ENCODE data around the gene AP1S2. TPM values are rescaled to one million over a fixed set of nuclear protein-coding genes. Genes with fewer than 3 reads are reported as not detected.
A peak's percentile ranks its signal among the peaks of the same experiment; 100 is the strongest.
"Not testable (repeated sequence)": the region's sequence is repeated elsewhere in the genome, so short reads cannot be mapped to it uniquely, and the experiment has no call there.

Gene AP1S2
- total RNA-seq, 1 donor from 2014 or later = 89.4 TPM

DNA sequence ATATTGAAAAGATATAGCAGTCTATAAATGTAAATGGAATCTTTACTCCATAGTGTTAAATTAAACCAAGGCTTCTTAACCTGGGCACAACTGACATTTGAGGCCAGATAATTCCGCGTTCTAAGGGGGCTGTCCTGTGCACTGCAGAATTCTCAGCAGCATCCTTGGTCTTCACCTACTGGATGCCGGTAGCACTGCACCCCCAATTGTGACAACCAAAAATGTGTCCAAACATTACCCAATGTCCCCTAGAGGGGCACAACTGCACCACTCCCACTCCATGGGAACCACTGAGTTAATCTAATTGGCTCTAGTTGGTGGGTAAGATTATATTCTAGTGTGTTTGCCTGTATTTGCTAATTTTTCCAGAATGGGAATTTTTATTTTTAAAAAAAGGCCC lies 16.6 kb downstream of the AP1S2 start:
- H3K27me3 Mint-ChIP-seq (ENCODE audit: unreplicated experiment) = no peaks in the 10 kb centered on the region
- no peak for DNase-seq
- peaks cover 3% of the 10 kb centered on the region for H3K4me1 Mint-ChIP-seq (ENCODE audit: low read depth, unreplicated experiment)
- H3K9me3 Mint-ChIP-seq (ENCODE audit: unreplicated experiment) = no peaks in the 10 kb centered on the region
- H3K27ac Mint-ChIP-seq (ENCODE audit: unreplicated experiment) = no peak overlapping the region
- H3K4me3 Mint-ChIP-seq (ENCODE audit: unreplicated experiment) = no peak overlapping the region
- TF ChIP-seq, protein P1, sequence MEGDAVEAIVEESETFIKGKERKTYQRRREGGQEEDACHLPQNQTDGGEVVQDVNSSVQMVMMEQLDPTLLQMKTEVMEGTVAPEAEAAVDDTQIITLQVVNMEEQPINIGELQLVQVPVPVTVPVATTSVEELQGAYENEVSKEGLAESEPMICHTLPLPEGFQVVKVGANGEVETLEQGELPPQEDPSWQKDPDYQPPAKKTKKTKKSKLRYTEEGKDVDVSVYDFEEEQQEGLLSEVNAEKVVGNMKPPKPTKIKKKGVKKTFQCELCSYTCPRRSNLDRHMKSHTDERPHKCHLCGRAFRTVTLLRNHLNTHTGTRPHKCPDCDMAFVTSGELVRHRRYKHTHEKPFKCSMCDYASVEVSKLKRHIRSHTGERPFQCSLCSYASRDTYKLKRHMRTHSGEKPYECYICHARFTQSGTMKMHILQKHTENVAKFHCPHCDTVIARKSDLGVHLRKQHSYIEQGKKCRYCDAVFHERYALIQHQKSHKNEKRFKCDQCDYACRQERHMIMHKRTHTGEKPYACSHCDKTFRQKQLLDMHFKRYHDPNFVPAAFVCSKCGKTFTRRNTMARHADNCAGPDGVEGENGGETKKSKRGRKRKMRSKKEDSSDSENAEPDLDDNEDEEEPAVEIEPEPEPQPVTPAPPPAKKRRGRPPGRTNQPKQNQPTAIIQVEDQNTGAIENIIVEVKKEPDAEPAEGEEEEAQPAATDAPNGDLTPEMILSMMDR (IDR thresholded peaks at IDR 0.05; ENCODE audit: partially characterized antibody, unreplicated experiment) = peak; percentile 35
- H3K36me3 Mint-ChIP-seq (ENCODE audit: unreplicated experiment) = no peaks in the 10 kb centered on the region

DNA sequence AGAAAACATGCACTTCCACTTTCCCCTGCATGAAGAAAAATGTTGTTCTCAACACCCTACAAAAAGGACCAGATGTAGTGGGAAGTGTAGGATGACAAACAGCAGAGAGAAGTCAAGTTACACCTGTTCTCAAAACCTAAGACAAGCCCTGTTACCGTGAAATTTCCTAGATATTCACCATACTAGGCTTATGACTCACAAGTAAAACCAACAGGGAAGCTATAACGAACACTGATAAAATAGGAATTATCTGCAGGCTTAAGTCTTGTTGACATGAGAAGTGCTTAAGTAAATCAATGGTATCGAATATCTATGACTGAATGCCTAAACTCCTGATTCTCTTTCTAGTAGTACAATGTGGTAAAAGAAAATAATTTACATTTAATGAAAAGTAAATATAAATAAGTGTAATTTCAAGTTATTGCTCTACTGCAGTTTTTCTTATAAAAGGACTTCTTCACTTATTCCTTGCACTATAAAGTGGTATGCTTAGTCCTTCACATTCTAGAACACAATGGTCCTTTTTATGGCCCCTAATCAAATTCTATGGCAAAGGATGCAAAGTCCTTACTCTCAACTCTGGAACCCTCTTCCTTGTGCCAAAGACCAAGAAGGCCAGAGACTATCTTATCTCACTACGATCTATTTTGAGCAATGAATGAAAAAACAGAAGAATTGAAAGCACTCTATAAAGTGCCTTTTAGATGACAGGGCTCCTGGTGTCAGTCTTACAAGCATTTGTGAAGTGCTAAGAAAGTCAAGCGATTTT lies 19.6 kb downstream of the AP1S2 start:
- Mint-ChIP-seq H3K4me1 (ENCODE audit: low read depth, unreplicated experiment) (peaks cover 3% of the 10 kb centered on the region), H3K27me3 (ENCODE audit: unreplicated experiment) (no peaks in the 10 kb centered on the region), H3K27ac (ENCODE audit: unreplicated experiment) (no peak overlapping the region), H3K4me3 (ENCODE audit: unreplicated experiment) (no peak overlapping the region), H3K9me3 (ENCODE audit: unreplicated experiment) (no peaks in the 10 kb centered on the region), H3K36me3 (ENCODE audit: unreplicated experiment) (no peaks in the 10 kb centered on the region)
- DNase-seq = no peak
- TF ChIP-seq, protein P1 (IDR thresholded peaks at IDR 0.05; ENCODE audit: partially characterized antibody, unreplicated experiment) = no peak

DNA sequence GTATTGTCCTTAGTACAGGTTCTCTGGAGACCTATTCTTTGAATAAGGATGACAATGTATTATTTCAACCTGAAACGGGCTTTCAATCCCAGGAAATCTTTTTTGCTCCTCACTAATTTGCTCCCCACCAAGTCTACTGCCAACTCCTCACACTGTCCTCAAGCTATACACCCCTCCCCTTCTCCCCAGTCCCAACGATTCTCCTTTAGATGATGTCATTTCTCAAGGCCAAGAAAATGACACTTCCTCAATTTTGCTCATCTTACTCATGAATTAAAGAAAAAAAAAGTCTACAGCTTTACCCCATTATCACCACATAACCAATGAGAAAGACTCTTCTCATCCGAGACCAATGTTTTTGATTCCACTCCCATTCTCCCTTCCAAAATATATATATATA lies 20.6 kb downstream of the AP1S2 start:
- H3K36me3 Mint-ChIP-seq (ENCODE audit: unreplicated experiment) = no peaks in the 10 kb centered on the region
- H3K27me3 Mint-ChIP-seq (ENCODE audit: unreplicated experiment) = no peaks in the 10 kb centered on the region
- H3K4me1 Mint-ChIP-seq (ENCODE audit: low read depth, unreplicated experiment) = peaks cover 3% of the 10 kb centered on the region
- TF ChIP-seq, protein P1 (IDR thresholded peaks at IDR 0.05; ENCODE audit: partially characterized antibody, unreplicated experiment) = no peak
- H3K4me3 Mint-ChIP-seq (ENCODE audit: unreplicated experiment) = no peak overlapping the region
- H3K9me3 Mint-ChIP-seq (ENCODE audit: unreplicated experiment) = no peaks in the 10 kb centered on the region
- no peak for DNase-seq
- H3K27ac Mint-ChIP-seq (ENCODE audit: unreplicated experiment) = peak overlapping the region; percentile 5

DNA sequence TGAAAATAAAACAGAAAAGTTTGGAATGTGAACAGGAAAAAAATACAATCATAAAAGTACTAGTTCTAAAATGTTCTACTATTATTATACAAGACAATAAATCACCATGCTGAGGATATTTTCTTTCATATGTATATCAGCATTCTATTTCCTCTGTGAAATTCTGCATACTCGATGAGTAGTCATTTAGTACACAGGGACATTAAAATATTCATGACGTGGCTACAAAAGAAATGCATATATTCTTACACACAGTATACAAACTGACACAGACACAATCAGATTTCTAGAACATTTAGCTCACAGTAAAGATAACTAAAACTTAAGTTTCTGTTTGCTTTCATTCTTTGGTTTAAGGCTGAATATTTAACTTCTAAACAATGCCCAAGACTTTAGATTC lies 23.3 kb downstream of the AP1S2 start:
- DNase-seq; H3K27me3 Mint-ChIP-seq (ENCODE audit: unreplicated experiment); H3K36me3 Mint-ChIP-seq (ENCODE audit: unreplicated experiment); H3K27ac Mint-ChIP-seq (ENCODE audit: unreplicated experiment); H3K9me3 Mint-ChIP-seq (ENCODE audit: unreplicated experiment); H3K4me1 Mint-ChIP-seq (ENCODE audit: low read depth, unreplicated experiment); H3K4me3 Mint-ChIP-seq (ENCODE audit: unreplicated experiment): not testable (repeated sequence)

DNA sequence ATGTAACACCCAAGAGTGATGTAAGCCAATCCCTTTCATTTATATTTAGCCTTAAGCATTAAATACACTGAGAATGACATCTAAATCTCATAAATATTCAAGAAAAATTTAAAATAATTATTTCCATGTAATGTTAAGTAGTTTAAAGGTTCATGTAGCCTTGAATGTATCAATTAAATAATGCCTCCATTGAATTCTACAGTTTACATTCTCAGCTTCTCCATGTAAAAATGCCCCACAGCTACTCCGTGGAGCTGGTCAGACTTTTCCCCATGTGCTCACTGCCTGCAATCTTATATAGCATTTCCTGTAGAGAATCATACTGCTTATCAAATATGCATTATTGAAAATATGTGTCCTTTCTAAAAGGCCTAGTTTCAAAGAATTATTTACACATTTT lies 25.4 kb downstream of the AP1S2 start:
- Mint-ChIP-seq H3K4me3 (ENCODE audit: unreplicated experiment) (no peak overlapping the region), H3K9me3 (ENCODE audit: unreplicated experiment) (no peaks in the 10 kb centered on the region), H3K27ac (ENCODE audit: unreplicated experiment) (no peak overlapping the region), H3K4me1 (ENCODE audit: low read depth, unreplicated experiment) (peaks cover 3% of the 10 kb centered on the region), H3K36me3 (ENCODE audit: unreplicated experiment) (no peaks in the 10 kb centered on the region), H3K27me3 (ENCODE audit: unreplicated experiment) (no peaks in the 10 kb centered on the region)
- DNase-seq = no peak
- TF ChIP-seq, protein P1 (IDR thresholded peaks at IDR 0.05; ENCODE audit: partially characterized antibody, unreplicated experiment) = no peak

All from glutamatergic neuron (in vitro differentiated cells).